Neuronal stem cell (in vitro differentiated cells): Measurements from ENCODE around the gene TTC13.

Source experiments
- DNase-seq: peaks from one replicate; pipeline ENCODE4 v3.0.0-alpha.2; 2013; ENCODE audit warnings: low spot score
- H2AFZ ChIP-seq: one replicate; pipeline ENCODE4 v1.6.1; 2013; ENCODE audit warnings: mild to moderate bottlenecking, low read length, inconsistent platforms
- H2AK5ac ChIP-seq: 2 replicates; pipeline ENCODE4 v1.6.1; 2013; ENCODE audit warnings: low read depth, mild to moderate bottlenecking, inconsistent platforms, low read length, moderate library complexity, mixed read lengths
- H2BK120ac ChIP-seq: 2 replicates; pipeline ENCODE4 v1.6.1; 2013; ENCODE audit warnings: low read depth, mild to moderate bottlenecking, inconsistent platforms, low read length, moderate library complexity, mixed read lengths
- H2BK12ac ChIP-seq: one replicate; pipeline ENCODE4 v1.6.1; 2013; ENCODE audit warnings: low read length, inconsistent platforms
- H2BK15ac ChIP-seq: 2 replicates; pipeline ENCODE4 v1.6.1; 2013; ENCODE audit warnings: mild to moderate bottlenecking, low read length, inconsistent platforms, mixed read lengths
- H2BK5ac ChIP-seq: one replicate; pipeline ENCODE4 v1.6.1; 2013; ENCODE audit warnings: inconsistent platforms, mild to moderate bottlenecking, low read length, moderate library complexity
- H3K14ac ChIP-seq: one replicate; pipeline ENCODE4 v1.6.1; 2013; ENCODE audit warnings: low read length, inconsistent platforms
- H3K18ac ChIP-seq: 2 replicates; pipeline ENCODE4 v1.6.1; 2013; ENCODE audit warnings: low read length, inconsistent platforms
- H3K23ac ChIP-seq: 2 replicates; pipeline ENCODE4 v1.6.1; 2013; ENCODE audit warnings: low read depth, mild to moderate bottlenecking, mixed read lengths, low read length, inconsistent platforms; ENCODE audit not compliant: poor library complexity
- H3K27ac ChIP-seq: replicated peaks from 3 replicates; pipeline ENCODE4 v1.5.1; 2013; ENCODE audit warnings: low read length, inconsistent platforms
- H3K27me3 ChIP-seq, 3 experiments: 2 replicates each; pipeline ENCODE4 v1.6.1; 2013; ENCODE audit warnings: low read length in 3 of 3, mild to moderate bottlenecking in 2 of 3, inconsistent platforms in 1 of 3, low read depth in 1 of 3, mixed read lengths in 1 of 3, moderate library complexity in 1 of 3; ENCODE audit not compliant: control insufficient read depth in 3 of 3, insufficient read depth in 3 of 3
- H3K36me3 ChIP-seq, 2 donors: replicated peaks in 1 of 2; 2 replicates each; pipeline ENCODE4 v1.6.1; 2013; ENCODE audit warnings: low read length in 2 of 2; ENCODE audit not compliant: control insufficient read depth in 2 of 2, insufficient read depth in 2 of 2
- H3K4ac ChIP-seq: 2 replicates; pipeline ENCODE4 v1.6.1; 2013; ENCODE audit warnings: inconsistent platforms, mild to moderate bottlenecking, low read length, moderate library complexity
- H3K4me1 ChIP-seq, 2 donors: 1 replicate in 1 of 2; 2 replicates in 1 of 2; pipeline ENCODE4 v1.6.1; 2013; ENCODE audit warnings: low read length in 2 of 2, low read depth in 1 of 2; ENCODE audit not compliant: control insufficient read depth in 2 of 2, insufficient read depth in 1 of 2
- H3K4me2 ChIP-seq: one replicate; pipeline ENCODE4 v1.6.1; 2013; ENCODE audit warnings: mild to moderate bottlenecking, low read length, inconsistent platforms; ENCODE audit not compliant: insufficient read depth, poor library complexity, severe bottlenecking
- H3K4me3 ChIP-seq, 2 donors: 2 replicates each; pipeline ENCODE4 v1.5.1; 2013; ENCODE audit warnings: low read length in 2 of 2, mild to moderate bottlenecking in 2 of 2, inconsistent platforms in 1 of 2, moderate library complexity in 1 of 2
- H3K79me1 ChIP-seq: one replicate; pipeline ENCODE4 v1.6.1; 2013; ENCODE audit warnings: low read depth, mild to moderate bottlenecking, inconsistent platforms, low read length, moderate library complexity
- H3K9ac ChIP-seq: one replicate; pipeline ENCODE4 v1.6.1; 2013; ENCODE audit warnings: mild to moderate bottlenecking, low read depth, low read length, inconsistent platforms; ENCODE audit not compliant: poor library complexity
- H3K9me3 ChIP-seq, 2 donors: replicated peaks in 1 of 2; 2 replicates each; pipeline versions ENCODE3 to v1.6.1; 2013; ENCODE audit warnings: low read length in 2 of 2, mild to moderate bottlenecking in 2 of 2, inconsistent platforms in 1 of 2, low read depth in 1 of 2, mixed read lengths in 1 of 2, moderate library complexity in 1 of 2; ENCODE audit not compliant: control insufficient read depth in 2 of 2, insufficient read depth in 1 of 2
- H4K8ac ChIP-seq: one replicate; pipeline ENCODE4 v1.6.1; 2013; ENCODE audit warnings: low read depth, mild to moderate bottlenecking, inconsistent platforms, low read length, moderate library complexity
- H4K91ac ChIP-seq: one replicate; pipeline ENCODE4 v1.6.1; 2013; ENCODE audit warnings: low read length, low read depth, mild to moderate bottlenecking, inconsistent platforms; ENCODE audit not compliant: poor library complexity
- WGBS, 2 donors: extraction: QIAGEN DNeasy Blood & Tissue Kit; methylation state at CpG; one replicate each; pipeline ENCODE4 v1.1.7; 2013; ENCODE audit warnings: missing lambda C conversion rate in 2 of 2, mixed read lengths in 1 of 2; ENCODE audit not compliant: insufficient read length in 2 of 2, insufficient replicate concordance in 1 of 2; ENCODE audit errors: extremely low coverage in 2 of 2; 5-methylcytosine and 5-hydroxymethylcytosine counted together

Gene TTC13

GRCh38 chr1:230877146-230877923, 101.3 kb downstream of the TTC13 start:
- Histone ChIP-seq H4K91ac (peak overlapping the region; percentile 20), H3K4me1 (peaks cover 10 to 14% of the 10 kb centered on the region in 2 donors), H2AK5ac (no peak overlapping the region), H2BK15ac (peak overlapping the region; percentile 80), H4K8ac (no peak overlapping the region), H3K9me3 (no peaks in the 10 kb centered on the region), H3K79me1 (no peaks in the 10 kb centered on the region), H3K9ac (no peak overlapping the region), H3K4me2 (no peak overlapping the region), H2AFZ (no peak overlapping the region), H2BK5ac (peak overlapping the region; percentile 35), H3K23ac (peak overlapping the region; percentile 76), H3K14ac (no peak overlapping the region), H3K27ac (no peak overlapping the region), H2BK12ac (peak overlapping the region; percentile 24), H3K36me3 (no peaks in the 10 kb centered on the region), H3K4ac (no peak overlapping the region), H3K27me3 (no peaks in the 10 kb centered on the region), H3K18ac (peak overlapping the region; percentile 76), H3K4me3 (no peak overlapping the region), H2BK120ac (peak overlapping the region; percentile 63)
- WGBS, 2 donors: no CpG with 5 or more reads among the region's 14 CpGs
- no peak for DNase-seq

- Histone ChIP-seq H2BK15ac (peak overlapping the region; percentile 80), H3K14ac (no peak overlapping the region), H3K4ac (no peak overlapping the region), H3K23ac (no peak overlapping the region), H3K27me3 (no peaks in the 10 kb centered on the region), H2BK12ac (no peak overlapping the region), H3K4me3 (no peak overlapping the region), H3K36me3 (no peaks in the 10 kb centered on the region), H3K4me1 (peaks cover 10 to 14% of the 10 kb centered on the region in 2 donors), H3K18ac (no peak overlapping the region), H2AFZ (no peak overlapping the region), H2BK120ac (no peak overlapping the region), H4K91ac (peak overlapping the region; percentile 20), H2AK5ac (no peak overlapping the region), H3K4me2 (no peak overlapping the region), H4K8ac (no peak overlapping the region), H3K9ac (no peak overlapping the region), H3K79me1 (no peaks in the 10 kb centered on the region), H3K27ac (no peak overlapping the region), H3K9me3 (no peaks in the 10 kb centered on the region), H2BK5ac (peak overlapping the region; percentile 35)
- no CpG with 5 or more reads among the region's 6 CpGs for WGBS, 2 donors
- no peak for DNase-seq
Measured at GRCh38 chr1:230876660-230877059, 102.0 kb downstream of the TTC13 start.

- H3K9me3 ChIP-seq: no peaks in the 10 kb centered on the region
- H2BK120ac ChIP-seq: no peak overlapping the region
- no peak for DNase-seq
- WGBS, 2 donors: no CpG with 5 or more reads among the region's 8 CpGs
- no peaks in the 10 kb centered on the region for H3K27me3 ChIP-seq
- no peak overlapping the region for H3K4me3 ChIP-seq
- no peak overlapping the region for H2AFZ ChIP-seq
- H2BK12ac ChIP-seq: no peak overlapping the region
- H3K79me1 ChIP-seq: no peaks in the 10 kb centered on the region
- no peak overlapping the region for H4K91ac ChIP-seq
- peaks cover 10 to 14% of the 10 kb centered on the region in 2 donors for H3K4me1 ChIP-seq
- H3K36me3 ChIP-seq: no peaks in the 10 kb centered on the region
- H3K18ac ChIP-seq: no peak overlapping the region
- H3K23ac ChIP-seq: no peak overlapping the region
- H2BK5ac ChIP-seq: no peak overlapping the region
- H3K4ac ChIP-seq: no peak overlapping the region
- H3K14ac ChIP-seq: no peak overlapping the region
- H3K4me2 ChIP-seq: no peak overlapping the region
- H4K8ac ChIP-seq: no peak overlapping the region
- no peak overlapping the region for H3K27ac ChIP-seq
- no peak overlapping the region for H3K9ac ChIP-seq
- H2BK15ac ChIP-seq: no peak overlapping the region
- peak overlapping the region; percentile 19 for H2AK5ac ChIP-seq
Measured at GRCh38 chr1:230875370-230875769, 103.3 kb downstream of the TTC13 start.

- no peak overlapping the region for H3K9ac ChIP-seq
- peaks cover 3% of the 10 kb centered on the region for H3K79me1 ChIP-seq
- no peak overlapping the region for H2BK5ac ChIP-seq
- DNase-seq: no peak
- H3K4ac ChIP-seq: no peak overlapping the region
- no peak overlapping the region for H2AK5ac ChIP-seq
- no peak overlapping the region for H4K8ac ChIP-seq
- H3K23ac ChIP-seq: no peak overlapping the region
- H2BK12ac ChIP-seq: no peak overlapping the region
- no peak overlapping the region for H3K4me3 ChIP-seq
- WGBS, 2 donors: no CpG with 5 or more reads among the region's 4 CpGs
- H3K27me3 ChIP-seq: no peaks in the 10 kb centered on the region
- H2BK15ac ChIP-seq: no peak overlapping the region
- no peak overlapping the region for H2AFZ ChIP-seq
- peaks cover 0 to 4% of the 10 kb centered on the region in 2 donors for H3K36me3 ChIP-seq
- no peak overlapping the region for H3K27ac ChIP-seq
- no peaks in the 10 kb centered on the region for H3K9me3 ChIP-seq
- H3K4me2 ChIP-seq: no peak overlapping the region
- no peak overlapping the region for H3K14ac ChIP-seq
- no peak overlapping the region for H3K18ac ChIP-seq
- peaks cover 7 to 16% of the 10 kb centered on the region in 2 donors for H3K4me1 ChIP-seq
- no peak overlapping the region for H2BK120ac ChIP-seq
- H4K91ac ChIP-seq: no peak overlapping the region
Measured at GRCh38 chr1:230870916-230871315, 107.7 kb downstream of the TTC13 start.
